HCT116 (cell line): ENCODE data around the gene MARS1.
A peak's percentile ranks its signal among the peaks of the same experiment; 100 is the strongest.

Source experiments
- POLR2A ChIP-seq: IDR thresholded peaks from 2 replicates; pipeline ENCODE4 v1.7.0; 2011; ENCODE audit warnings: borderline replicate concordance; ENCODE audit not compliant: insufficient read depth, insufficient read length; ENCODE audit errors: extremely low read depth
- POLR2AphosphoS5 ChIP-seq: IDR thresholded peaks from 2 replicates; pipeline ENCODE4 v1.6.1; 2011; ENCODE audit warnings: mild to moderate bottlenecking, low read depth, low read length, moderate library complexity
- SIN3A ChIP-seq: IDR thresholded peaks from 2 replicates; pipeline ENCODE4 v1.6.1; 2012; ENCODE audit warnings: low read depth
- TF ChIP-seq, protein P1 (sequence below), 3 experiments: fragments of 200-600 bp in 1 of 3; sonication (generic) in 1 of 3; IDR thresholded peaks in 2 of 3; conservative IDR thresholded peaks in 1 of 3; 2 replicates each; pipeline ENCODE4 v1.5.1; 2012 to 2017; ENCODE audit warnings: low read depth in 2 of 3, low read length in 2 of 3, antibody characterized with exemption in 1 of 3, borderline replicate concordance in 1 of 3, control low read depth in 1 of 3, mild to moderate bottlenecking in 1 of 3, mixed read lengths in 1 of 3, mixed run types in 1 of 3, moderate library complexity in 1 of 3; ENCODE audit not compliant: insufficient read depth in 1 of 3

GRCh38 chr12:57528176-57528575 is 40.3 kb downstream of the MARS1 start:
- TF ChIP-seq, protein P1, sequence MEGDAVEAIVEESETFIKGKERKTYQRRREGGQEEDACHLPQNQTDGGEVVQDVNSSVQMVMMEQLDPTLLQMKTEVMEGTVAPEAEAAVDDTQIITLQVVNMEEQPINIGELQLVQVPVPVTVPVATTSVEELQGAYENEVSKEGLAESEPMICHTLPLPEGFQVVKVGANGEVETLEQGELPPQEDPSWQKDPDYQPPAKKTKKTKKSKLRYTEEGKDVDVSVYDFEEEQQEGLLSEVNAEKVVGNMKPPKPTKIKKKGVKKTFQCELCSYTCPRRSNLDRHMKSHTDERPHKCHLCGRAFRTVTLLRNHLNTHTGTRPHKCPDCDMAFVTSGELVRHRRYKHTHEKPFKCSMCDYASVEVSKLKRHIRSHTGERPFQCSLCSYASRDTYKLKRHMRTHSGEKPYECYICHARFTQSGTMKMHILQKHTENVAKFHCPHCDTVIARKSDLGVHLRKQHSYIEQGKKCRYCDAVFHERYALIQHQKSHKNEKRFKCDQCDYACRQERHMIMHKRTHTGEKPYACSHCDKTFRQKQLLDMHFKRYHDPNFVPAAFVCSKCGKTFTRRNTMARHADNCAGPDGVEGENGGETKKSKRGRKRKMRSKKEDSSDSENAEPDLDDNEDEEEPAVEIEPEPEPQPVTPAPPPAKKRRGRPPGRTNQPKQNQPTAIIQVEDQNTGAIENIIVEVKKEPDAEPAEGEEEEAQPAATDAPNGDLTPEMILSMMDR (IDR thresholded peaks at IDR 0.05 in 2 of 3, conservative IDR thresholded peaks at IDR 0.05 in 1 of 3; ENCODE audit: borderline replicate concordance in 1 of 3, insufficient read depth in 1 of 3, low read depth in 2 of 3, low read length in 2 of 3): no peak
- TF ChIP-seq POLR2A (no peak), POLR2AphosphoS5 (0 out of 2 replicates have a peak, but pooled peaks have one; percentile 18), SIN3A (no peak)
